ENCODE measurements around the gene AGXT2.
"Not testable (repeated sequence)": the region's sequence is repeated elsewhere in the genome, so short reads cannot be mapped to it uniquely, and the experiment has no call there.

AGXT2 gene

DNA sequence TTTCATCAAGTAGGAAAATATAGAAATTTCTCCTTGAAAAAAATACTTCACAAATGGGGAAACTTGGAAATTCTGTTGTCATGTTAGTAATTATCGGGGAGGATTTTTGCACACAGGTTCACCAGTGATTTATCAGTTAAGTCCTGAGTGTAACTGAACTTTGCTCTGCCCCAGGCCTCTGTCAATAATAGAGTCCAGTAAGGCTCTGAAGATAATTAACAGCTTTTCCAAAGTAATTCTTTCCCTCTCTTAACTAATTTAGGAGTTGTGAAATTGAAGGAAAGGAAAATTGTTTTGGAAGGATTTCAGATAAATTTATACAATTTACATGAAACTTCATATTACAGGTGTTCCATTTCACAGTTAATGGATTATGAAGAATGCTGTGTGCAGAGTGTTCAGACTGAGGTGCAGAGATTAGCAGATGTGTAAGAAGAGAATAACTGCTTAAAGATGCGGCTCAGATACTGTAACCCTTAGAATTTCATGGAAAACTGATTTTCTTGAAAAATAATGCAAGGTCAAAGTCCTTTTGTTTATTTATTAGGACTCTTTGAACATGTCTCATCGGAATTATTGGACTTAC, 2.9 kb upstream of the AGXT2 start:
- no peak for DNase-seq (ENCODE audit: low read depth)

- no peak for DNase-seq (ENCODE audit: low read depth)
Observed at GRCh38 chr5:35048910-35049309, 1.2 kb upstream of the AGXT2 start.

DNA sequence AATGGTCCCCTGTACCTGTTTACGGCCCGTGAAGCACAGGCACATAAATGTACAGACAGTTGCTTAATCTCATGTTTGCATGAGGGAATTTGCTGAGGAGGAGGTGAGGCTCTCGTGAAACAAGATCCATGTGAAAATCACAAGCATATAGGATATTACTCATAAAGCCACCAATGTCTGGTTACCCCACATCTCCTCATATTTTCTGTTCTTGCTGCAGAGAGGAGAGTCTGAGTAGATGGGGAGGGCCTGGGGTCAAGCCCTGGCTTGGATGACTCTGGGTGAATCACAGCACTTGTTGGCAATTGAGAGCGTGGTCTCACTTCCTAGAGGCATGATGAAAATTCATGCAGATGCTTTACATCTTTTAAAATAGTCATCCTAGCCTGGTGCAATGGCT, 975 bp downstream of the AGXT2 start:
- DNase-seq (ENCODE audit: low read depth) = peak; percentile 85

DNA sequence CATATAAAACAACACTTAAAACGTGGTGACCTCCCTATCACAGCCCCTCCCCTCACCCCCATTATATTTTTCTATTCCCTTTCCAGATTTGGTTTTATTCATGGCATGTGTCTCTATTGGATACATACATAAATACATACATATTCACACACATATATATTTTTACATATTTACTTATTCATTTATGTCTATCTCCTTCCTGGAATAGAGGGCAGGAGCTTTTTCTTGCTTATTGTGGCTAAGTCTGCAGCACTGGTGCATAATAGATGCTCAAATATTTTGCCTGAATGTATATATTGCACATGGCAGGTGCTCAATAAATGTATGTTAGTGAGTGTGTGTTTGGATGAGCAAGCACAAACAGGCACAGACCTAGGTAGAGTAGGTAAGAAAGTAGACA, 2.5 kb downstream of the AGXT2 start:
- no peak for DNase-seq (ENCODE audit: low read depth)

DNA sequence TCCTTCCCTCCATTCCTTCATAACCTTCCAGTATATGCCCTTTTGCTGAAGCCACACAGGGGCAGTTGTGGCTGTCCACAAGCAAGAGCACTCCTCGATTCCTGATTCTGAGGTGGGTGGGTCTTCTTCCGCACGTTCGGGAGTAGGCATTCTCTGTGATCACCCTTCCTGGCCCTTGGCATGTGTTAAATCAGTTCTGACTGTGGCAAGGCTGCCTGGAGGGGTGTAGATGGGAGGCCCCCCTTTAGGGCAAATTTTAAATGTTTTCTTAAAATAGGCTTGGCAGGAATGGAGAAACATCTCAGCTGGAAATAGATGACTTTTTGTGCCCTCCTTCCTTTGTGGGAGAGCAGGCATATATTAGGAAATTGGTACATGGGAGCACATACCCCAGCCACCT, 3.1 kb downstream of the AGXT2 start:
- DNase-seq (ENCODE audit: low read depth) = no peak

DNA sequence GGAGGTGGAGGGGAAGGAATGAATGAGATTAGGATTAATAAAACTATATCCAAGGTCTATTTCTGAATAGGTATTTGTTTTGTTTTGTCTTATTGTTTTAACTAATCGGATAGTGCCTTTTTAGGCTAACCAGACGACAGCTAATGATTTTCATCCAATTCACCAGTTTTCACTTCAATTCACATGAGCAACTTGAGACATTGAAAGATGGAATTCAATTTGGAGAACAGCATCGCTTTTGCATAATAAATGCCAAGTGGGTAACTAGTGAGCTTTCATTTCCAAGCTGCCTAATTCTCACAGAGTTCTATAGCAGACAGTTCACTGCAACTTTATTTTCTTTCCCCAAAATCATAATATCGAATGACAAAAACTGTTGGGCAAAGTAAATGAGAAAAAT, 5.0 kb downstream of the AGXT2 start:
- DNase-seq (ENCODE audit: low read depth) = no peak

DNA sequence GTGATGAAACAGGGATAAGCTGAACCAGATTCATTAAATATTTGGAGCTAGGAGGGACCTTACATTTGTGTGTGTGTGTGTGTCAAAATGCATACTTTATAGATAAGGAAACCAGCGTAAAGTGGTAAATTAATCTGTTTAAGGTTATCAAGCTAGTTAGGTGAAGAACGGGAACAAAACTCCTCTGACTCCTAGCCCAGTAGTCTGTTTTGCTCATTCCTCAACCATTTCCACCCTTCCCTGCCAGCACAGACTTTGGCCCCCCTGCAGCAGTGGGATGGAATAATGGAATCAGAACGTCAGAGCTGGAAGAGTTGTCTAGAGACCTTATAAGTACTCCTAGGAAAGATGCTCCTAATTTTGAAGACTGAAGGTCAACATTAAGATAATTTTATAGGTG, 6.5 kb downstream of the AGXT2 start:
- no peak for DNase-seq (ENCODE audit: low read depth)

GRCh38 chr5:35038891-35039290, 8.9 kb downstream of the AGXT2 start:
- no peak for DNase-seq (ENCODE audit: low read depth)

GRCh38 chr5:35036536-35036935, 11.2 kb downstream of the AGXT2 start:
- DNase-seq (ENCODE audit: low read depth) = no peak

- DNase-seq (ENCODE audit: low read depth) = not testable (repeated sequence)
Observed at GRCh38 chr5:35035929-35036328, 11.8 kb downstream of the AGXT2 start.

DNA sequence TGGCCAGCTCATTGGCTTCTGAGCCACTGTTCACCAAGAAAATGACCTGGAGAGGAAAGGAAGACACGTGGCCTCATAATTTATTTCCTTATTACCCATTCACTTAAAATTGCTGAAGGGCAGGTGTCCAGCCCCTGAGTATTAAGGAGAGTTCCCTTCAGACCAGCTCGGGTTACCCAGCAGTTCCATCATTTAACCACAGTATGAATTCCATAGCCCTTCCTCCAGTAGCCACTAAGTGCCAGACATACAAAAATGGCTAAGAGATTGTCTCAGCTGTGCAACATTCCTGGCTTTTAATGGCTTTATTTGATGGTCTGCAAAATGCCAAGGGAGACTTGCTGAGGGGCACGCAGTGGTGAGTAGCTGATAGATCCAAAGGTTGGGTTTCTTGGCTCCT, 12.5 kb downstream of the AGXT2 start:
- no peak for DNase-seq (ENCODE audit: low read depth)

GRCh38 chr5:35032356-35032755, 15.4 kb downstream of the AGXT2 start:
- DNase-seq (ENCODE audit: low read depth) = no peak

DNA sequence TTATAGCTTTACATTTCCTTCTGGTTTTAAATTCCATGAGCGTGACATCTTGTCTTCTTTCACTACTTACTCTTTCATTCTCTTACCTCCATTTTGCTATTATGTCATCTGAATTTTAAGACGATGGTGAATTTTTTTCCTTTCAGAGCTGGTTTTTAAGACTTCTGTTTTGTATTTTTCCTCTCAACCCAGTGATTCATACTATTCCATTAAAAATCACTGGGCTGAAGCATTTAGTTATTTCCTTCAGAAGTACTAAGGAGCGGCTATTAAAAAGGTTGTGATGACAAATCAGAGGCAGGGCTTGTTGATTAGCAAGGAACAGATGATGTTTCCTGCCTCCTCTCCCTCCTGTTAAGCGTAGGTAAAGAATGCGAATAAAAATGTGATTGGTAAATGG, 16.5 kb downstream of the AGXT2 start:
- DNase-seq (ENCODE audit: low read depth) = peak; percentile 56

DNA sequence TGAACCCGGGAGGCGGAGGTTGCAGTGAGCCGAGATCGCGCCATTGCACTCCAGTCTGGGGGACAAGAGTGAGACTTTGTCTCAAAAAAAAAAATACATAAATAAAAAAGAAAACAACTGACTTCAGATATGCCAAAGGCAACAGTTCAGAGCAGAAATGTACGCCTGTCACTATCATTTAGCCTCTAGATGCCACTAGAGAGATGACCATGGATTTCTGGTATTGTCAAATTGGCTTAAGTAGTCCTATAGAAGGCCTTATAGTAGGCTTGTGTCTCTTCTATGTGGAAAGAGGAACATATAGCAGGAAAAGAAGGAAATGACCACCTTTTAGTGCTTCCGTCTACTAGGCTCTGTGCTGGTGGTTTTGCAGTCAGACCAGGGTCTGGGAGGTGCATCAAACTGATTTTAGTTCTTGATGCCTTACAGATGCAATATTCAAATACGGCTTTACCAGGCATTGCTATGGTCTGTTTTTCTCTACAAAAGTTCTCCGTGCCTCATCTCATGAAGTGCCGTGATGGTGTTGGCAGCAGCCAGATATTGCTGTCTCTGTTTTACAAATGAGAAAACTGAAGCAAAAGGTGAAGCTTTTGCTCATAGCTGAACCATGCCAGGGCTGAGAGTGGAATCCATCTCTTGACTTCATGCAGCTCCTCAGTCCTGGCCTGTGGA, 17.2 kb downstream of the AGXT2 start:
- DNase-seq (ENCODE audit: low read depth) = no peak

DNA sequence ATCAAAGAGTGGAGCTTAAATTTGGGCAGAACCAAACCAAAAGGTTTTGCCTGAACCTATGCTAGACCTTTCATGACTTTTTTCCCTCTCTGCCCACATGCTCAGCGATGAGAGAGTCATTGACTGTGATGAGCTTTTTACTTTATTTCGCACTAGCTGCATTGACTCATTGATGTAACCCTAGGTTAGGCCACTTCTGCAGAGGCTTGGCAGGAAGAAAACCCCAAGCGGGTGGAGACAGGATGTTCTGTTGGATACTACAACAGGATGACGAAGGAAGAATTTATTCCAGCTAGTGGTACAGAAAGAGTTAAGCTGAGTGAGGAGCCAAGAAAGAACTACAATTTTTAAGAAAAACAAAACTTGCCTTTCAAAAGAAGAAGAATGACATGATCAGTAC, 18.4 kb downstream of the AGXT2 start:
- DNase-seq (ENCODE audit: low read depth) = peak; percentile 59

- DNase-seq (ENCODE audit: low read depth) = no peak
Observed at GRCh38 chr5:35026941-35027340, 20.8 kb downstream of the AGXT2 start.

GRCh38 chr5:35026280-35026840, 21.4 kb downstream of the AGXT2 start:
- no peak for DNase-seq (ENCODE audit: low read depth)

DNA sequence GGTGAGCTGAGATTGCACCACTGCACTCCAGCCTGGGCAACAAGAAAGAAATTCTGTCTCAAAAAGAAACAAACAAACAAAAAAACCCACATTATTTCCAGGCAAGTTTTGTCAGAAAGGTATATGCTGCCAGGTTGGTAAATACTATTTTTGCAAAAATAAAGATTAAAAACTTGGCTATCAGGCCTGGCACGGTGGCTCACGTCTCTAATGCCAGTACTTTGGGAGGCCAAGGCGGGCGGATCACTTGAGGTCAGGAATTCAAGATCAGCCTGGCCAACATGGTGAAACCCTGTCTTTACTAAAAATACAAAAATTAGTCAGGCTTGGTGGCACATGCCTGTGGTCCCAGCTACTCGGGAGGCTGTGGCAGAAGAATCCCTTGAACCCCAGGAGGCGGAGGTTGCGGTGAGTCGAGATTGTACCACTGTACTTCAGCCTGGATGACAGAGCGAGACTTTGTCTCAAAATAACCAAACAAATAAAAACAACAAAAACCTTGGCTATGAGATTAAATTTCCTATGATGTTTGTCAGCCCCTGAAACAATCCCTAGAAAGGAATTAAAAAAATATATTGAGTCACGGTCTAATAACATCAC, 22.7 kb downstream of the AGXT2 start:
- DNase-seq (ENCODE audit: low read depth) = no peak

- DNase-seq (ENCODE audit: low read depth) = no peak
Observed at GRCh38 chr5:35023391-35024178, 24.2 kb downstream of the AGXT2 start.

GRCh38 chr5:35016174-35017051, 31.3 kb downstream of the AGXT2 start:
- DNase-seq (ENCODE audit: low read depth) = no peak

- DNase-seq (ENCODE audit: low read depth) = no peak
Observed at GRCh38 chr5:35015063-35015462, 32.7 kb downstream of the AGXT2 start.

DNA sequence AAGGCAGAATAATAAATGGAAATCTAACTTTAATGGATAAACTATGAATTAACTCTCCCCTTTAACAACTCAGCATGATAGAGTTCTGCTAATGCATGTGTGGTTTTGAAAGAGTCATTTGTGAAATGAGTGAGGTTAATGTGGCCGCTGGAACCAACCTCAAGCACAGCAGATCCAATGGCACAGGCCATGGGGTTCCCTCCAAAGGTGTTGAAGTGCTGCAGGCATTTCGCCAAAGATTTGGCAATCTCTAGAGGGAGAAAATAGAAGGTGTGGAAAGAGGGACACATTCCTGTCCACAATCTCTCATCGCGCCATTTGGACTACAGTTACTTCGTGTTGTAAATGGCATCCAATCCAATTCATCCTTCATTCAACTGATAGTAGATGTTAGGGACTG, 35.0 kb downstream of the AGXT2 start:
- DNase-seq (ENCODE audit: low read depth) = no peak

All from GM04504 (cell line).